Panc1 (cell line): ENCODE results near the gene PFN4. TPM values are rescaled to one million over a fixed set of nuclear protein-coding genes. Genes with fewer than 3 reads are reported as not detected.

Experiments used
- ATAC-seq: fragments of 200-7000 bp; cut with Tn5 transposase; 2 replicates; pipeline ENCODE4 v1.9.1; 2020; ENCODE audit warnings: mild to moderate bottlenecking, moderate library complexity
- BruUV-seq: library from RNA; stranded (reverse); fragments of 400-500 nt; replicated peaks from 2 replicates; lab custom pipeline; 2021; lab: Mats Ljungman, UMichigan
- CTCF ChIA-PET: fragments of 300-600 bp; sonication (Branson Sonifier 250); formaldehyde crosslinking; loops from one replicate; lab custom pipeline; 2022; ENCODE audit warnings: antibody characterized with exemption; lab: Charles Lee
- POLR2A ChIA-PET: fragments of 300-600 bp; sonication (Branson Sonifier 250); formaldehyde crosslinking; loops from one replicate; lab custom pipeline; 2022; ENCODE audit warnings: antibody characterized with exemption; lab: Charles Lee
- DNase-seq: peaks from one replicate; pipeline ENCODE4 v3.0.0-alpha.2; 2010; ENCODE audit warnings: low read depth, low spot score
- H3K27ac ChIP-seq: 2 replicates; pipeline ENCODE4 v1.5.1; 2011; ENCODE audit warnings: mild to moderate bottlenecking, low read length, inconsistent platforms
- H3K27me3 ChIP-seq: fragments of 200-500 bp; sonication (Bioruptor generic); 2 replicates; pipeline ENCODE4 v1.6.0; 2014; ENCODE audit warnings: low read length, inconsistent platforms; ENCODE audit not compliant: control insufficient read depth, insufficient read depth
- H3K36me3 ChIP-seq: fragments of 200-500 bp; sonication (Bioruptor generic); 2 replicates; pipeline ENCODE4 v1.5.1; 2014; ENCODE audit warnings: inconsistent platforms, mild to moderate bottlenecking, low read length, moderate library complexity; ENCODE audit not compliant: control insufficient read depth, insufficient read depth
- H3K4me1 ChIP-seq: 2 replicates; pipeline ENCODE4 v1.5.1; 2011; ENCODE audit warnings: inconsistent platforms, mild to moderate bottlenecking, low read length, moderate library complexity; ENCODE audit not compliant: control insufficient read depth, insufficient read depth
- H3K4me3 ChIP-seq, 2 experiments: 2 replicates each; pipeline ENCODE4 v1.5.1; 2011 to 2012; ENCODE audit warnings: low read depth in 2 of 2, low read length in 2 of 2, mild to moderate bottlenecking in 2 of 2, inconsistent platforms in 1 of 2, moderate library complexity in 1 of 2
- H3K9me3 ChIP-seq: fragments of 200-500 bp; sonication (Bioruptor generic); 2 replicates; pipeline ENCODE4 v1.5.1; 2014; ENCODE audit warnings: low read depth, mild to moderate bottlenecking, inconsistent platforms, low read length, moderate library complexity; ENCODE audit not compliant: control insufficient read depth, insufficient read depth
- POLR2AphosphoS5 ChIP-seq: IDR thresholded peaks from 2 replicates; pipeline ENCODE4 v1.6.1; 2012; ENCODE audit warnings: mild to moderate bottlenecking, low read depth, low read length, moderate library complexity
- SIN3A ChIP-seq: IDR thresholded peaks from 2 replicates; pipeline ENCODE4 v1.6.1; 2012; ENCODE audit warnings: low read depth, mild to moderate bottlenecking, low read length, moderate library complexity, borderline replicate concordance; ENCODE audit not compliant: insufficient read depth
- TCF7L2 ChIP-seq: IDR thresholded peaks from 2 replicates; pipeline ENCODE4 v1.6.1; 2011; ENCODE audit warnings: mild to moderate bottlenecking, low read depth, low read length, inconsistent platforms
- in situ Hi-C: cut with HindIII; loops from 2 replicates; pipeline ENCODE4 v1.10.0; 2016; ENCODE audit warnings: low sequenced_read_pairs, low pct_unique_long_range_greater_than_20kb
- intact Hi-C: fragments of 100-400 bp; cut with micrococcal nuclease; formaldehyde crosslinking; loops from one replicate; pipeline ENCODE4 v1.10.0; 2022; ENCODE audit not compliant: unreplicated experiment
- total RNA-seq: library from RNA; stranded (reverse); gene quantifications from one replicate; pipeline ENCODE4 v1.2.1, GENCODE V29; 2021; ENCODE audit not compliant: unreplicated experiment
- TF ChIP-seq, protein P1 (sequence below): fragments of 450-650 bp; IDR thresholded peaks from 2 replicates; pipeline ENCODE4 v1.5.1; 2017; ENCODE audit warnings: mild to moderate bottlenecking
- TF ChIP-seq, protein P2 (sequence below), 2 experiments: IDR thresholded peaks; 2 replicates each; pipeline ENCODE4 v1.6.1; 2011 to 2012; ENCODE audit warnings: low read depth in 2 of 2, control low read depth in 1 of 2, low read length in 1 of 2, mild to moderate bottlenecking in 1 of 2, moderate library complexity in 1 of 2; ENCODE audit not compliant: insufficient read depth in 1 of 2

PFN4 gene
- total RNA-seq, 1 experiment from 2014 or later, result 1.3 TPM

DNA sequence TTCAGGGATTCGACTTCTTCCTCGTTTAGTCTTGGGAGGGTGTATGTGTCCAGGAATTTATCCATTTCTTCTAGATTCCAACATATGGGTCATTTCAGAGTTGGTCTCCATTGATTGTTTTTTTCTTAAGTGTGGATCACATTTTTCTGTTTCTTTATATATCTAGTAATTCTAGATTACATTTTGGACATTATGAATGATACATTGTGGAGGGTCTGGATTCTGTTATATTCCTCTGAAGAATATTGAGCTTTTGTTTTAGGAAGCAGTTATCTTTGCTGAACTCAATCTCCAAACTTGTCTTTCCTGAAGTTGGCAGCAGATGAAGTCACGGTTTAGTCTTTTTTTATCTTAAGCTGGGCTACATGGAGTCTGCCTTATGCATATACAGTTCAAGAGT is 9.4 kb upstream of the PFN4 start:
- intact Hi-C loops (no loop called here), in situ Hi-C loops (no loop called here)
- ChIA-PET POLR2A (interaction anchor here (0.6 kb wide), 1 partner anchor 121 kb away, joined by 4 read pairs; no protein-coding TSS in a partner anchor), CTCF (no interaction called here)
- peaks cover 4% of the 10 kb centered on the region; the same call in 1 of the 2 replicates for H3K9me3 ChIP-seq
- H3K27ac ChIP-seq, result no peak overlapping the region
- BruUV-seq, result no TSS peak
- H3K36me3 ChIP-seq, result no peaks in the 10 kb centered on the region
- TF ChIP-seq, protein P1, sequence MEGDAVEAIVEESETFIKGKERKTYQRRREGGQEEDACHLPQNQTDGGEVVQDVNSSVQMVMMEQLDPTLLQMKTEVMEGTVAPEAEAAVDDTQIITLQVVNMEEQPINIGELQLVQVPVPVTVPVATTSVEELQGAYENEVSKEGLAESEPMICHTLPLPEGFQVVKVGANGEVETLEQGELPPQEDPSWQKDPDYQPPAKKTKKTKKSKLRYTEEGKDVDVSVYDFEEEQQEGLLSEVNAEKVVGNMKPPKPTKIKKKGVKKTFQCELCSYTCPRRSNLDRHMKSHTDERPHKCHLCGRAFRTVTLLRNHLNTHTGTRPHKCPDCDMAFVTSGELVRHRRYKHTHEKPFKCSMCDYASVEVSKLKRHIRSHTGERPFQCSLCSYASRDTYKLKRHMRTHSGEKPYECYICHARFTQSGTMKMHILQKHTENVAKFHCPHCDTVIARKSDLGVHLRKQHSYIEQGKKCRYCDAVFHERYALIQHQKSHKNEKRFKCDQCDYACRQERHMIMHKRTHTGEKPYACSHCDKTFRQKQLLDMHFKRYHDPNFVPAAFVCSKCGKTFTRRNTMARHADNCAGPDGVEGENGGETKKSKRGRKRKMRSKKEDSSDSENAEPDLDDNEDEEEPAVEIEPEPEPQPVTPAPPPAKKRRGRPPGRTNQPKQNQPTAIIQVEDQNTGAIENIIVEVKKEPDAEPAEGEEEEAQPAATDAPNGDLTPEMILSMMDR, result no peak
- TF ChIP-seq, protein P2, sequence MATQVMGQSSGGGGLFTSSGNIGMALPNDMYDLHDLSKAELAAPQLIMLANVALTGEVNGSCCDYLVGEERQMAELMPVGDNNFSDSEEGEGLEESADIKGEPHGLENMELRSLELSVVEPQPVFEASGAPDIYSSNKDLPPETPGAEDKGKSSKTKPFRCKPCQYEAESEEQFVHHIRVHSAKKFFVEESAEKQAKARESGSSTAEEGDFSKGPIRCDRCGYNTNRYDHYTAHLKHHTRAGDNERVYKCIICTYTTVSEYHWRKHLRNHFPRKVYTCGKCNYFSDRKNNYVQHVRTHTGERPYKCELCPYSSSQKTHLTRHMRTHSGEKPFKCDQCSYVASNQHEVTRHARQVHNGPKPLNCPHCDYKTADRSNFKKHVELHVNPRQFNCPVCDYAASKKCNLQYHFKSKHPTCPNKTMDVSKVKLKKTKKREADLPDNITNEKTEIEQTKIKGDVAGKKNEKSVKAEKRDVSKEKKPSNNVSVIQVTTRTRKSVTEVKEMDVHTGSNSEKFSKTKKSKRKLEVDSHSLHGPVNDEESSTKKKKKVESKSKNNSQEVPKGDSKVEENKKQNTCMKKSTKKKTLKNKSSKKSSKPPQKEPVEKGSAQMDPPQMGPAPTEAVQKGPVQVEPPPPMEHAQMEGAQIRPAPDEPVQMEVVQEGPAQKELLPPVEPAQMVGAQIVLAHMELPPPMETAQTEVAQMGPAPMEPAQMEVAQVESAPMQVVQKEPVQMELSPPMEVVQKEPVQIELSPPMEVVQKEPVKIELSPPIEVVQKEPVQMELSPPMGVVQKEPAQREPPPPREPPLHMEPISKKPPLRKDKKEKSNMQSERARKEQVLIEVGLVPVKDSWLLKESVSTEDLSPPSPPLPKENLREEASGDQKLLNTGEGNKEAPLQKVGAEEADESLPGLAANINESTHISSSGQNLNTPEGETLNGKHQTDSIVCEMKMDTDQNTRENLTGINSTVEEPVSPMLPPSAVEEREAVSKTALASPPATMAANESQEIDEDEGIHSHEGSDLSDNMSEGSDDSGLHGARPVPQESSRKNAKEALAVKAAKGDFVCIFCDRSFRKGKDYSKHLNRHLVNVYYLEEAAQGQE (IDR thresholded peaks at IDR 0.05; ENCODE audit: insufficient read depth in 1 of 2, low read depth in 2 of 2, low read length in 1 of 2), result no peak
- TF ChIP-seq POLR2AphosphoS5, result no peak
- no peak for TF ChIP-seq TCF7L2
- TF ChIP-seq SIN3A, result no peak
- no peak overlapping the region for H3K4me3 ChIP-seq
- no peak for ATAC-seq
- H3K27me3 ChIP-seq, result no peaks in the 10 kb centered on the region
- DNase-seq, result no peak
- H3K4me1 ChIP-seq, result no peaks in the 10 kb centered on the region

DNA sequence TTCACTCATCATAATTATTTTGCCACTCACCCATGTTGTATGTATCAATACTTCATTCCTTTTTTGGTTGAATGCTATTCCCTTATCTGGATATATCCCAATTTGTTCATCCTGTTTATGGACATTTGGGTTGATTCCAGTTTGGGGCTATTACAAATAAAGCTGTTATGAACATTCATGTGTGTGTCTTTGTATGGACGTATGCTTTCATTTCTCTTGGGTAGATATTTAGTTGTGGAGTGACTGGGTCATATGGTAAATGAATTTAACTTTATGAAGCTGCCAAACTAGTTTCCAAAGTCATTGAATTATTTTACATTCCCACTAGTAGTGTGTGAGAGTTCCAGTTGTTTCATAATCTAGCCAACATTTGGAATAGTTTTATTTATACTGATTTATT is 2.8 kb upstream of the PFN4 start:
- Histone ChIP-seq H3K27ac (no peak overlapping the region), H3K9me3 (no peaks in the 10 kb centered on the region), H3K27me3 (no peaks in the 10 kb centered on the region), H3K4me3 (no peak overlapping the region), H3K4me1 (peaks cover 12% of the 10 kb centered on the region), H3K36me3 (no peaks in the 10 kb centered on the region)
- BruUV-seq, result no TSS peak
- POLR2A ChIA-PET, result no interaction called here
- no peak for ATAC-seq
- DNase-seq, result no peak
- in situ Hi-C loops (no loop called here), intact Hi-C loops (no loop called here)
- TF ChIP-seq SIN3A (no peak), POLR2AphosphoS5 (no peak), TCF7L2 (no peak)
- TF ChIP-seq, protein P1, result no peak
- TF ChIP-seq, protein P2 (IDR thresholded peaks at IDR 0.05; ENCODE audit: insufficient read depth in 1 of 2, low read depth in 2 of 2, low read length in 1 of 2), result no peak
- CTCF ChIA-PET, result no interaction called here
